ENCODE results near the gene CDK19.

The CDK19 gene

GRCh38 chr6:110662490-110663211, 152.6 kb downstream of the CDK19 start:
- DNase-seq (ENCODE audit: low read depth in 3 of 3, low spot score in 1 of 3), result no peak

GRCh38 chr6:110661414-110661813, 153.9 kb downstream of the CDK19 start:
- DNase-seq (ENCODE audit: low read depth in 3 of 3, low spot score in 1 of 3), result no peak

- DNase-seq (ENCODE audit: low read depth in 3 of 3, low spot score in 1 of 3), result no peak
Measured at GRCh38 chr6:110660066-110660655, 155.1 kb downstream of the CDK19 start.

GRCh38 chr6:110658631-110659211, 156.5 kb downstream of the CDK19 start:
- DNase-seq (ENCODE audit: low read depth in 3 of 3, low spot score in 1 of 3), result no peak

- no peak for DNase-seq (ENCODE audit: low read depth in 3 of 3, low spot score in 1 of 3)
Measured at GRCh38 chr6:110656492-110656891, 158.8 kb downstream of the CDK19 start.

- DNase-seq (ENCODE audit: low read depth in 3 of 3, low spot score in 1 of 3), result no peak
Measured at GRCh38 chr6:110655821-110656220, 159.4 kb downstream of the CDK19 start.

- DNase-seq (ENCODE audit: low read depth in 3 of 3, low spot score in 1 of 3), result no peak
Measured at GRCh38 chr6:110654096-110654820, 161.0 kb downstream of the CDK19 start.

GRCh38 chr6:110653381-110653780, 161.9 kb downstream of the CDK19 start:
- DNase-seq (ENCODE audit: low read depth in 3 of 3, low spot score in 1 of 3), result no peak

GRCh38 chr6:110652520-110652919, 162.7 kb downstream of the CDK19 start:
- DNase-seq (ENCODE audit: low read depth in 3 of 3, low spot score in 1 of 3), result no peak

GRCh38 chr6:110650755-110651154, 164.5 kb downstream of the CDK19 start:
- DNase-seq (ENCODE audit: low read depth in 3 of 3, low spot score in 1 of 3), result no peak

GRCh38 chr6:110649704-110650103, 165.6 kb downstream of the CDK19 start:
- no peak for DNase-seq (ENCODE audit: low read depth in 3 of 3, low spot score in 1 of 3)

- DNase-seq (ENCODE audit: low read depth in 3 of 3, low spot score in 1 of 3), result no peak
Measured at GRCh38 chr6:110646951-110647910, 168.0 kb downstream of the CDK19 start.

GRCh38 chr6:110646419-110646698, 168.9 kb downstream of the CDK19 start:
- DNase-seq (ENCODE audit: low read depth in 3 of 3, low spot score in 1 of 3), result no peak

- DNase-seq (ENCODE audit: low read depth in 3 of 3, low spot score in 1 of 3), result no peak
Measured at GRCh38 chr6:110645685-110646418, 169.4 kb downstream of the CDK19 start.

- no peak for DNase-seq (ENCODE audit: low read depth in 3 of 3, low spot score in 1 of 3)
Measured at GRCh38 chr6:110643175-110643574, 172.1 kb downstream of the CDK19 start.

GRCh38 chr6:110642711-110643110, 172.6 kb downstream of the CDK19 start:
- DNase-seq (ENCODE audit: low read depth in 3 of 3, low spot score in 1 of 3), result no peak

- no peak for DNase-seq (ENCODE audit: low read depth in 3 of 3, low spot score in 1 of 3)
Measured at GRCh38 chr6:110636781-110637180, 178.5 kb downstream of the CDK19 start.

- DNase-seq (ENCODE audit: low read depth in 3 of 3, low spot score in 1 of 3), result no peak
Measured at GRCh38 chr6:110635096-110635495, 180.2 kb downstream of the CDK19 start.

GRCh38 chr6:110633731-110634213, 181.5 kb downstream of the CDK19 start:
- no peak for DNase-seq (ENCODE audit: low read depth in 3 of 3, low spot score in 1 of 3)

GRCh38 chr6:110629153-110629552, 186.1 kb downstream of the CDK19 start:
- DNase-seq (ENCODE audit: low read depth in 3 of 3, low spot score in 1 of 3), result no peak

All from stimulated activated CD4-positive, alpha-beta T cell treated with anti-CD3 and anti-CD28 coated beads, TNF-alpha, amount 100 ng/mL, for 1 hour (primary cell).